Muscle layer of colon (tissue), 2 donors: ENCODE data around the gene LHX1.
A peak's percentile ranks its signal among the peaks of the same experiment; 100 is the strongest.

Experiments
- H3K27ac ChIP-seq: one replicate; pipeline ENCODE4 v1.7.0; 2013; ENCODE audit warnings: low read depth, mild to moderate bottlenecking, low read length, moderate library complexity
- H3K27me3 ChIP-seq, 2 donors: one replicate each; pipeline ENCODE4 v1.7.0; 2013; ENCODE audit warnings: low read length in 2 of 2, mild to moderate bottlenecking in 2 of 2; ENCODE audit not compliant: insufficient read depth in 2 of 2, control insufficient read depth in 1 of 2
- H3K36me3 ChIP-seq: one replicate; pipeline ENCODE4 v1.7.0; 2013; ENCODE audit warnings: mild to moderate bottlenecking, low read length; ENCODE audit not compliant: insufficient read depth
- H3K4me1 ChIP-seq: one replicate; pipeline ENCODE4 v1.7.0; 2013; ENCODE audit warnings: mild to moderate bottlenecking, low read length; ENCODE audit not compliant: insufficient read depth
- H3K4me3 ChIP-seq, 2 donors: one replicate each; pipeline ENCODE4 v1.7.0; 2013; ENCODE audit warnings: low read length in 2 of 2, low read depth in 1 of 2, mild to moderate bottlenecking in 1 of 2, moderate library complexity in 1 of 2
- H3K9ac ChIP-seq: one replicate; pipeline ENCODE4 v1.7.0; 2013; ENCODE audit warnings: low read length
- H3K9me3 ChIP-seq: one replicate; pipeline ENCODE4 v1.7.0; 2013; ENCODE audit warnings: mild to moderate bottlenecking, low read length
- donor health status: abdominal sarcoma.
- donor health status: Adenocarcinoma of cecum.

Gene LHX1

DNA sequence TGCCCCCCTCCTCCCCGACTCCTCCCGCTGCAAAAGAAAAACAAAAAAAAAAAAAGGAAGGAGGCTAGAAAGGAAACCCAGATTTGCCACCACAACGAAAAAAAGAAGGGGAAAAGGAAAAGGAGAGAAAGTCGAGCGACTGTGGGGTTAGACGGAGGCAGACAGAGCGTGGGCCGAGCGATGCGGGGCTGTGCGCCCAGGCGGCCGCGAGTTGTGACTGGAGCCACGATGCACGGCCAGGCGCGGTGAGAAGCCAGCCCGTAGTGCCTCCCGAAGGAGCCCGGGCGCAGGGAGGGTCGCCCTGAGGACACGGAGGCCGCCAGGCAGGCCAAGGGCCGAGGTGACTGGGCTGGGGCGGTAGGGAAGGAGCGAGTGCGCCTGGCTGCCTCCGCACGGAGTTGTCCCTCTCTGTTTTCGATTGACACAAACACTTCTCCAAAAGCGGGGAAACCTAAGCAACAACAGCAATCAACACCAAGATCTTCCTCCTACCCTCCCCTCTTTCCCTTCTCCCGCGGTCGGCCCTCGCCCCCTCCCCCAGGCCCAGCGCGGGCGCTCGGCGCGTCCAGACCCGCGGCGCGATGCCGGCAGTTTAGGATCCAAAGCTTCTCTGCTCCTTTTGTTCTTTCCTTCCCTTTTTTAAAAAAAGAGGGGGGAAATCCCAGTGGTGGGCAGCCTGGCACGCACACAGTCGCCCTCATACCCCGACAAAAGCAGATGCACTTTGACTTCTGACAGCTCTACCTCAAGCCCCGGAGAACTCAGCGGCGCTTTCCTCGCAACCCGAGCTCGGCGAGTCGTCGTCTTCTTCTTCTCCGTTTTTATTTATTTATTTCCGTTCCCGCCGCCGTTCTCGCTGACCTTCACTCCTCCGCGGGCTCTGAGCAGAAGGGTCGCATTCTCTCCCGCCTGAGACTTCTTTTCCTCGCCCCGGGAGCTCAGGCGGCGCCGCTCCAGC, at the start of gene LHX1:
TSS of gene LHX1 (plus strand) at position 475 of the 958 bp plus-strand sequence. CDS start 723 bp downstream, outside the sequence.
- Histone ChIP-seq H3K4me1 (peaks cover 44% of the 10 kb centered on the region), H3K9ac (no peak within 1 kb of the TSS), H3K9me3 (no peaks in the 10 kb centered on the region), H3K27me3 (peaks cover 94 to 97% of the 10 kb centered on the region in 2 donors), H3K4me3 (peak within 1 kb of the TSS in 1 of 2 donors; percentile 23), H3K36me3 (no peaks in the 10 kb centered on the region), H3K27ac (no peak within 1 kb of the TSS)

DNA sequence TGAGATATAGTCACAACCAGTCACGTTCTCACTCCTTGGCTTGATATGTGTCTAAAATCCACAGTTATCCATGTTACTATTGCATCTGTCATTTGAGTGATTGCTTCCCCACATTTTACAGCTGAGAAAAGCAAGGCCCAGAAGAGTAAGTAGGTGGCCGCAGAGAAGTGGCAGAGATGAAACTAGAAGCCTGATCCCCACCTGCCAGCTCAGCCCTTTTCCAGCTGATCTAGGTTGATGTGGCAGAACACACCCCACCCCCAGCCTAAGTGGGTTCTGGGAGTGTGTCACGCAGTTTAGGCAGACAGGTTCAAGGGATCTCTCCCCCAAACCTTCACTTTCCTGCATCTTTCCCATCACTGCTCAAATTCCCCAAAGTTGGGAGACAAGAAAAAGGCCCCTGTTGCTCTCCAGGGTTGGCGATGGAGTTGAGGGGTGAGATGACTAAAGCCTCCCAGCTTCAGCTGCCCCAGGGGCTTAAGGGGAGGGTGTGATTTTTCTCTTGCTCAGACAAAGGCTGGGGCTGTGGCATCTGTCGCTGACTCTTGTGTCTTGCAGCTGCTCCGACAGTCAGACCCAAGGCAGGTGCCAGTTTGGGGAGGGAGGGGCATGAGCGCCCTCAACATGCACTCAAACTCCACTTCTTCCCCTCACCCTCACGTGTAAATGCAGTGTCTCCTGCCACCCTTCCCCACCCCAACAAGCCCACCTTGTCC, 48.9 kb upstream of the LHX1 start:
- Histone ChIP-seq H3K36me3 (no peaks in the 10 kb centered on the region), H3K4me3 (no peak overlapping the region), H3K9me3 (no peaks in the 10 kb centered on the region), H3K9ac (no peak overlapping the region), H3K27me3 (peaks cover 9 to 16% of the 10 kb centered on the region in 2 donors), H3K27ac (no peak overlapping the region), H3K4me1 (no peaks in the 10 kb centered on the region)

DNA sequence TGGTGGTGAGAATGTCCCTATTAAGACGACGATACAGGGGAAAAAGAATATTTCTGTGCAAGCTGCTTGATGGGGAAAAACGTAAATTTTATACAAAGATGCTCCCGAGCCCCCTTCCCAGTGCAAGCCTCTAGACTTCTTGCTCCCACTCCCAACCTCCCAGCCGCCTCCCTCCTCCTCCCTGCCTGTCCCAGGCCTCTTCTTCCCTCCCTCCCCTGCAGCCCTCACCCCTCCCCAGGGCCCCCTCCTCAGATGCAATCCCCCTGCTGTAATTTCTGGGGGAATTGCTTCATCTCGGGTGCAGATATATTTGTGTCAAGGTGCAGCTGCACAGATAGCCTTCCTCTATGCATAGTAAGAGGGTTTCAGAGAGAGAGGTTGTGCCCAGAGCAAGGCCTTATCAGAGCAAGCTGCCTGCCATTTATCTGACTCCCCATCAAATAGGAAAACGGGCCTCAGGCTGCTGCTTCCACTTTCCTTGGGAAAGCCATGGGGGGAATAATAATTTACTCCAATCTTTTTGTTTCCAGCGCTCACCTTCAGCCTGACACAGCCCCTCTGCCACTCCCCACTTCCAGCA, 47.4 kb upstream of the LHX1 start:
- no peaks in the 10 kb centered on the region for H3K36me3 ChIP-seq
- H3K9me3 ChIP-seq: no peaks in the 10 kb centered on the region
- H3K9ac ChIP-seq: no peak overlapping the region
- H3K27me3 ChIP-seq: peaks cover 9 to 10% of the 10 kb centered on the region in 2 donors
- H3K4me1 ChIP-seq: no peaks in the 10 kb centered on the region
- no peak overlapping the region for H3K27ac ChIP-seq
- no peak overlapping the region for H3K4me3 ChIP-seq

DNA sequence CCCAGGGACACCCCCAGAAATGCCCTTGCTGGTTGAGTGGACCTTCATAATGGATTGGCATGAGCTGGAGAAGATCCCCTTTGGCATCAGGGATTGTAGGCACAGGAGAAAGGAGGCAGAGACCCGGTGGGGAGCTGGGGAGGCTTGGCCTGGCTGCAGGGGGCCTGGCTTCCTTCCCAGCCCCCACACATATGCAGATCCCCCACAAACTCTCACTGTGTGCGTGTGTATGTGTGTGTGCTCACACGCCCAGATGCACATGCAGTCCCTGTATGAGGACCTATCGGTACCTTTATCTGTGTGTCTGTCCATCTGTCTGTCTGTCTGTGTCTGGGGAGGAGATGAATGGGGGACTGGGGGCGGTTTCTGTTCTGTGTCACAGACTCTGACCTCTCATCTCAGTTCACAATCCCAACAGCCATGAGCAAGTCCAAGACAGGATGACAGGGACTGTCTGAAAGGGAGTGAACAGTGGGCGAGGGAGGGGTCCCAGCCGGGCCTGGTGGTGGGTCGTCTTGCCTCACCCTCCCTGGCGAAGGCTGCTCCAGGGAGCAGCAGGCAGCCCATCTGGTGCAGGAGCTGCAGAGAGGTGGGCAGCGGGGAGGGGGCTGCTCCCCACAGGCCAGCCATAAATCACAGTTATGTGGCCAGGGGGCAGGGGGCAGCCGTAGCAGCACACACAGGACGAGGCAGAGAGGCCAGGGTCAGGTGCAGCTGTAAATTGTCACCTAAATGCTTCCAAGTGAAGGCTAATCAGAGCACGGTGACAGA, 46.7 kb upstream of the LHX1 start:
- H3K36me3 ChIP-seq: no peaks in the 10 kb centered on the region
- no peak overlapping the region for H3K27ac ChIP-seq
- no peak overlapping the region for H3K9ac ChIP-seq
- no peak overlapping the region for H3K4me3 ChIP-seq
- no peaks in the 10 kb centered on the region for H3K4me1 ChIP-seq
- H3K9me3 ChIP-seq: no peaks in the 10 kb centered on the region
- peaks cover 7 to 9% of the 10 kb centered on the region in 2 donors for H3K27me3 ChIP-seq

DNA sequence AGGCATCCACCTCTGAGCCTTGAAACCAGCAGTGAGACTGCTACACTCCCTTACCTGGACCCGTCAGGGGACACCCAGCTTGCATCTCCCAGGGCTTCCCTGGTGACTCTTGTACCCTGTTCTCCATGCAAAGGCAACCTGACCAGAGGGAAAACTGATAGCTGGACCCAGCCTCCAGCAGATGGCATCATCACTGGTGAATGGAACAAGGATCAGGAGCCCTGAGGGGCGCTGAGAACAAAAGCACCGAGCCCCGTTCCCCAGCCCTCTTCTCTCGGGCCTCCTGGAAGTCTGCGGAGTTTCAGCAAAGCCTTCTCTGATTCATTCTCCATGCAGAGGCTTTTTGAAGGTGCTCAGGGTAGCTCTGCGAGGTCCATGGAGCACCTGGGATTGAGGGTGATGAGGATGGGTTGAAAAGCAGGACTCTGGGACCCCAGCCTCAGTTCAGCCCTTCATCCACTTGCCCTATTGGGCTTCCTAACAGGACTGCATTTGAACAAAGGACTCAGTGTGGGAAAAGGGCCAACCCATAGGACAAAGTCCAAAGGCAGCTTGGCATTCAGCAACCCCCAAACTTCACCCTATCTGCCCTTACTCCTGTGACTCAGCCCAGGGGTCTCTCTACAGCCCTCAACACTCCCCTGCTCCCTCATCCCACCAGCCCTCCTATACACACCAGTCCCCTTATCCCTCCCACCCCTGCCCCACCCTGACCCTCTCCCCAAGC, 45.0 kb upstream of the LHX1 start:
- no peak overlapping the region for H3K9ac ChIP-seq
- H3K27ac ChIP-seq: no peak overlapping the region
- no peaks in the 10 kb centered on the region for H3K9me3 ChIP-seq
- no peaks in the 10 kb centered on the region for H3K36me3 ChIP-seq
- H3K27me3 ChIP-seq: peaks cover 7 to 9% of the 10 kb centered on the region in 2 donors
- no peak overlapping the region for H3K4me3 ChIP-seq
- no peaks in the 10 kb centered on the region for H3K4me1 ChIP-seq

DNA sequence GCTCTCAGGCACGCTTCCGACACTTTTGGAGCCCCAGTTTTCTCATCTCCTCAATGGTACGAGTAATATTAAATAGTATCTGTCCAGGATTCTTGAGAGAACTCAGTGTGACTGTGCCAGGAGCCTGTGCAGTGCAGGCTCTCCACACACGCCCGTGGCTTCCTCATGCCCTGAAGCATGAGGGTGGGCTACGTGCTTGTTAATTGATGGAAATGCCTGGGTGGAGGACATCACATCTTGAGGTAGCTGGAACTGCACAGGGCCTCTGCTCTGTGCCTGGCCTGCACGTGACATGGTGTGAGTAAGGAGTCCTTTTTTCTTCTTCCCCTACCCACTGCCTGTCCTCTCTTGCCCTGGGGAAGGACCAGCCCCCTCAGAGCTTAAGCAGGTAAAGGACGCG, 43.1 kb upstream of the LHX1 start:
- no peak overlapping the region for H3K4me3 ChIP-seq
- H3K4me1 ChIP-seq: no peaks in the 10 kb centered on the region
- H3K9ac ChIP-seq: no peak overlapping the region
- no peaks in the 10 kb centered on the region for H3K9me3 ChIP-seq
- H3K27me3 ChIP-seq: peaks cover 7 to 9% of the 10 kb centered on the region in 2 donors
- no peak overlapping the region for H3K27ac ChIP-seq
- H3K36me3 ChIP-seq: no peaks in the 10 kb centered on the region

DNA sequence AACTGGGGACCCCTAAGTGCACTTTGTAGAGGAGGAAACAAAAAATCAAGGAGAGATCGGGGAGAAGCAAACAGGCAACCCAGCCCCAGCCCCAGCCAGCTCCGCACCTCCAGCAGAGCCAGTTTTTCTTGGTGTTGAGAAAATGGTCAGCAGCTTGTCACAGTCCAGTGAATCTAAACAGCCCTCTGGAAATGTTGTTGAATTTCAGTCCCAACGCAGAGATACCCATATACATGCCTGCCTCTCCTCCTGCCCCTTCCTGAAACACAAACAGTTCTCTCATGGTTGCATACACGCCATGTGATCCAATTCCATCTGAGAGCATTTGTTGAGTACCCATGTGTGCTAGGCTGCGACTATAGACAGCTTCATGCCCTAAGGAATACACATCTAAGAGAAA, 42.4 kb upstream of the LHX1 start:
- no peaks in the 10 kb centered on the region for H3K4me1 ChIP-seq
- H3K9ac ChIP-seq: no peak overlapping the region
- peaks cover 7 to 9% of the 10 kb centered on the region in 2 donors for H3K27me3 ChIP-seq
- H3K36me3 ChIP-seq: no peaks in the 10 kb centered on the region
- no peak overlapping the region for H3K4me3 ChIP-seq
- no peaks in the 10 kb centered on the region for H3K9me3 ChIP-seq
- no peak overlapping the region for H3K27ac ChIP-seq

DNA sequence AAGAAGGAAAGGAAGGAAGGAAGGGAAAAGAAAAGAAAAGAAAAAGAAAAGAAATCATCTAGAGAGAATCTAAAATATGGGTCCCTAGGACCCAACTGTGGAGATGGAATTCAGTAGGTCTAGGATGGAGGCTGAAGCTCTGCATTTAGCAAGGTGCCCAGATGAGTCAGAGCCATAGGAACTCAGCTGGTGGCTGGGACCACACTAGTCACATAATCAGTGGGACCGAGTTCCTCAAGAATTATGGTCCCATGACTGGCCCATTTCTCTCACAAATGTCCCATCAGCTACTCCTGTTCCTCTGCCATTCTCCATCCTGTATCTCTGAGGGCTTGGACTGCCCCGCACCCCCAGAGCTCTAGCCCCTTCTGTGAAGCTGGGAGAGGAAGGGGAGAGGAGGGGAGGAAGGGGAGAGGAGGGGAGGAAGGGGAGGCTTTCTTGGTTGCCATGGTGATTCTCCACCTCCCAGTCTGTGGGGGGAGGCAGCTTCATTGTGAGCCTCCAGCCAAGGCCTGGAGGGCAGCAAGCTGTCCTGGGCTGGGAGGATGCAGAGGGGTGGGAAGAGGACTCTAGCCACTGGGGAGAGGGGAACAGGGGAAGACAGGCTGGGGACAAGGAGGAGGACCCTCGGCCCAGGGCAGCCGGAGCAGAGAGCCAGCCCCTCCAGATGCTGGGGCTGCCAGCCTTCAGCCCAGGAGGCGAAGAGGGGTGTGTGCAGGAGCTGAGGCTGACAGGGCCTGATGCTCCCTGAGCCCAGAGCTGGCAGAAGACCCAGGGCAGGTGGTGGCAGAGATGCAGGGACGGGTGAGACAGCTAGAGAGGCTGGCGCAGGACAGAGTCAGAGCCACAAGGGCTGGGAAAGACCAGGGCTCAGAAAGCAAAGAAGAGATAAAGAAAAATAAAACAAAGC, 37.8 kb upstream of the LHX1 start:
- H3K36me3 ChIP-seq: no peaks in the 10 kb centered on the region
- no peaks in the 10 kb centered on the region for H3K27me3 ChIP-seq
- H3K9me3 ChIP-seq: no peaks in the 10 kb centered on the region
- no peak overlapping the region for H3K4me3 ChIP-seq
- no peaks in the 10 kb centered on the region for H3K4me1 ChIP-seq
- H3K9ac ChIP-seq: no peak overlapping the region
- H3K27ac ChIP-seq: no peak overlapping the region

DNA sequence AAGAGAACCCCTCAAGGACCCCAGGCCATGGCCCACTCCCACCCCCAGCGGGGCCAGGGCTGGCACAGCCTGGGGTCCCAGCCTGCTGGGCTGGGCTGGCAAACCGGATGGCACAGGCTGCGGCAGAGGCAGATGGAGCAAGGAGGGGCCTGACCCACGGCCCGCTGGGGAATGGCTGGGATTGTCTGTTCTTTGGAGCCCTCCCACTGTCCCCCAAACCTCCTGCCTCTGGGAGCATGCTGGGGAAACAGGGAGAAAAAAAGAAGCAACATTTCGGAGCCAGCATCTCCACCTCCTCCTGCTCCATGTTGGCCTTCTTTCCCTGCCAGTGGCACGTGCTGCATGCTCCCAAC, 37.1 kb upstream of the LHX1 start:
- Histone ChIP-seq H3K27me3 (no peaks in the 10 kb centered on the region), H3K9me3 (no peaks in the 10 kb centered on the region), H3K4me3 (no peak overlapping the region), H3K36me3 (no peaks in the 10 kb centered on the region), H3K4me1 (no peaks in the 10 kb centered on the region), H3K9ac (no peak overlapping the region), H3K27ac (no peak overlapping the region)

DNA sequence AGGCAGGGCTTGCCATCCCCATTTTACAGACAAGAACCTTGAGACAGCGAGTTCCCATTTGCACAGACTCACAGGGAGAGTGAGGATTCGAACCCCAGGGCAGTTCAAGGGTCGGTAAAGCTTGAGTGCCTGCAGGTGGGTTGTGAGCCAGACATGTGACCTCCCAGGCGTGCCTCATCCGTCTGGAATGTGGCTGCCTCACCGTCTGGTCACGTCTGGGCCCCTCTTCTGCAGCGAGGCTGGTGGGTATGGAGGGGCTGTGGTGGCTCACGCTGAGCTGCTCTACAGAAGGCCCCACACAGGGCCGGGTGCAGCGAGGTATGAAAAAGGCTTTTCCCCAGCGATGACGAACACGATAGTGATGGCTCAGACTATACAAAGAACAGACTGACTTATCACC, 35.8 kb upstream of the LHX1 start:
- no peak overlapping the region for H3K4me3 ChIP-seq
- H3K36me3 ChIP-seq: no peaks in the 10 kb centered on the region
- H3K9ac ChIP-seq: no peak overlapping the region
- no peaks in the 10 kb centered on the region for H3K27me3 ChIP-seq
- H3K27ac ChIP-seq: no peak overlapping the region
- no peaks in the 10 kb centered on the region for H3K4me1 ChIP-seq
- H3K9me3 ChIP-seq: no peaks in the 10 kb centered on the region
